Activated naive CD8-positive, alpha-beta T cell treated with anti-CD3 and anti-CD28 coated beads for 36 hours (primary cell): ENCODE measurements around the gene DOK6. TPM values are rescaled to one million over a fixed set of nuclear protein-coding genes. Genes with fewer than 3 reads are reported as not detected.

Experiments used
- DNase-seq: peaks from one replicate; pipeline ENCODE4 v3.0.0; 2021
- H3K27ac Mint-ChIP-seq: one replicate; pipeline ENCODE4 v1.8.0; 2022; ENCODE audit warnings: mild to moderate bottlenecking, moderate library complexity, mixed read lengths
- H3K27me3 Mint-ChIP-seq: one replicate; pipeline ENCODE4 v1.8.0; 2022; ENCODE audit warnings: mild to moderate bottlenecking, mixed read lengths
- H3K36me3 Mint-ChIP-seq: one replicate; pipeline ENCODE4 v1.8.0; 2021; ENCODE audit warnings: mild to moderate bottlenecking, mixed read lengths
- H3K4me1 Mint-ChIP-seq: one replicate; pipeline ENCODE4 v1.8.0; 2021; ENCODE audit warnings: mixed read lengths
- H3K4me3 Mint-ChIP-seq: one replicate; pipeline ENCODE4 v1.8.0; 2022; ENCODE audit warnings: mild to moderate bottlenecking, moderate library complexity, mixed read lengths
- H3K9me3 Mint-ChIP-seq: one replicate; pipeline ENCODE4 v1.8.0; 2022; ENCODE audit warnings: mixed read lengths
- total RNA-seq, 2 experiments: library from RNA; stranded (reverse); gene quantifications; one replicate each; pipeline ENCODE4 v1.2.3, GENCODE V29; 2021

The DOK6 gene
- total RNA-seq, 2 experiments from 2014 or later: not detected

GRCh38 chr18:69487488-69488394 lies 87.1 kb downstream of the DOK6 start:
- no peak for DNase-seq
- no peak overlapping the region for H3K4me3 Mint-ChIP-seq
- H3K4me1 Mint-ChIP-seq: no peaks in the 10 kb centered on the region
- H3K9me3 Mint-ChIP-seq: no peaks in the 10 kb centered on the region
- H3K27ac Mint-ChIP-seq: no peak overlapping the region
- no peaks in the 10 kb centered on the region for H3K36me3 Mint-ChIP-seq
- peaks cover 11% of the 10 kb centered on the region for H3K27me3 Mint-ChIP-seq

GRCh38 chr18:69490072-69490471 lies 89.4 kb downstream of the DOK6 start:
- Mint-ChIP-seq H3K4me1 (no peaks in the 10 kb centered on the region), H3K27ac (no peak overlapping the region), H3K9me3 (no peaks in the 10 kb centered on the region), H3K27me3 (peaks cover 8% of the 10 kb centered on the region), H3K36me3 (no peaks in the 10 kb centered on the region), H3K4me3 (no peak overlapping the region)
- DNase-seq: no peak

- Mint-ChIP-seq H3K9me3 (no peaks in the 10 kb centered on the region), H3K27ac (no peak overlapping the region), H3K4me3 (no peak overlapping the region), H3K4me1 (no peaks in the 10 kb centered on the region), H3K27me3 (peaks cover 5% of the 10 kb centered on the region), H3K36me3 (no peaks in the 10 kb centered on the region)
- DNase-seq: no peak
Measured at GRCh38 chr18:69490813-69491212, 90.1 kb downstream of the DOK6 start.

- Mint-ChIP-seq H3K27me3 (peaks cover 5% of the 10 kb centered on the region), H3K4me1 (no peaks in the 10 kb centered on the region), H3K27ac (no peak overlapping the region), H3K4me3 (no peak overlapping the region), H3K9me3 (no peaks in the 10 kb centered on the region), H3K36me3 (no peaks in the 10 kb centered on the region)
- no peak for DNase-seq
Measured at GRCh38 chr18:69491576-69491975, 90.9 kb downstream of the DOK6 start.

- no peak for DNase-seq
- H3K9me3 Mint-ChIP-seq: no peaks in the 10 kb centered on the region
- H3K27me3 Mint-ChIP-seq: no peaks in the 10 kb centered on the region
- H3K4me1 Mint-ChIP-seq: no peaks in the 10 kb centered on the region
- H3K27ac Mint-ChIP-seq: no peak overlapping the region
- H3K36me3 Mint-ChIP-seq: no peaks in the 10 kb centered on the region
- H3K4me3 Mint-ChIP-seq: no peak overlapping the region
Measured at GRCh38 chr18:69492861-69493260, 92.2 kb downstream of the DOK6 start.

GRCh38 chr18:69494841-69495240 lies 94.2 kb downstream of the DOK6 start:
- Mint-ChIP-seq H3K4me3 (no peak overlapping the region), H3K4me1 (no peaks in the 10 kb centered on the region), H3K36me3 (no peaks in the 10 kb centered on the region), H3K27ac (no peak overlapping the region), H3K27me3 (peaks cover 3% of the 10 kb centered on the region), H3K9me3 (no peaks in the 10 kb centered on the region)
- no peak for DNase-seq

- no peak overlapping the region for H3K4me3 Mint-ChIP-seq
- no peaks in the 10 kb centered on the region for H3K9me3 Mint-ChIP-seq
- H3K36me3 Mint-ChIP-seq: no peaks in the 10 kb centered on the region
- no peak overlapping the region for H3K27ac Mint-ChIP-seq
- H3K4me1 Mint-ChIP-seq: no peaks in the 10 kb centered on the region
- DNase-seq: no peak
- peaks cover 3% of the 10 kb centered on the region for H3K27me3 Mint-ChIP-seq
Measured at GRCh38 chr18:69495338-69495737, 94.7 kb downstream of the DOK6 start.

GRCh38 chr18:69495841-69496533 lies 95.3 kb downstream of the DOK6 start:
- Mint-ChIP-seq H3K4me3 (no peak overlapping the region), H3K4me1 (no peaks in the 10 kb centered on the region), H3K36me3 (no peaks in the 10 kb centered on the region), H3K27me3 (peaks cover 3% of the 10 kb centered on the region), H3K9me3 (no peaks in the 10 kb centered on the region), H3K27ac (no peak overlapping the region)
- no peak for DNase-seq

GRCh38 chr18:69518989-69519388 lies 118.3 kb downstream of the DOK6 start:
- DNase-seq: no peak
- Mint-ChIP-seq H3K36me3 (no peaks in the 10 kb centered on the region), H3K9me3 (no peaks in the 10 kb centered on the region), H3K4me3 (no peak overlapping the region), H3K27ac (no peak overlapping the region), H3K27me3 (peaks cover 11% of the 10 kb centered on the region), H3K4me1 (no peaks in the 10 kb centered on the region)

- Mint-ChIP-seq H3K27ac (no peak overlapping the region), H3K4me3 (no peak overlapping the region), H3K4me1 (no peaks in the 10 kb centered on the region), H3K27me3 (peaks cover 7% of the 10 kb centered on the region), H3K36me3 (no peaks in the 10 kb centered on the region), H3K9me3 (no peaks in the 10 kb centered on the region)
- DNase-seq: no peak
Measured at GRCh38 chr18:69523582-69523981, 122.9 kb downstream of the DOK6 start.

GRCh38 chr18:69528435-69528834 lies 127.7 kb downstream of the DOK6 start:
- Mint-ChIP-seq H3K27ac (no peak overlapping the region), H3K27me3 (no peaks in the 10 kb centered on the region), H3K4me1 (no peaks in the 10 kb centered on the region), H3K36me3 (no peaks in the 10 kb centered on the region), H3K4me3 (no peak overlapping the region), H3K9me3 (no peaks in the 10 kb centered on the region)
- DNase-seq: no peak

- Mint-ChIP-seq H3K27ac (no peak overlapping the region), H3K27me3 (no peaks in the 10 kb centered on the region), H3K4me3 (no peak overlapping the region), H3K36me3 (no peaks in the 10 kb centered on the region), H3K4me1 (no peaks in the 10 kb centered on the region), H3K9me3 (no peaks in the 10 kb centered on the region)
- DNase-seq: no peak
Measured at GRCh38 chr18:69529151-69529550, 128.5 kb downstream of the DOK6 start.

GRCh38 chr18:69531973-69532372 lies 131.3 kb downstream of the DOK6 start:
- Mint-ChIP-seq H3K4me1 (no peaks in the 10 kb centered on the region), H3K36me3 (no peaks in the 10 kb centered on the region), H3K4me3 (no peak overlapping the region), H3K27ac (no peak overlapping the region), H3K27me3 (no peaks in the 10 kb centered on the region), H3K9me3 (no peaks in the 10 kb centered on the region)
- no peak for DNase-seq

GRCh38 chr18:69537183-69537582 lies 136.5 kb downstream of the DOK6 start:
- Mint-ChIP-seq H3K27ac (no peak overlapping the region), H3K4me1 (no peaks in the 10 kb centered on the region), H3K4me3 (no peak overlapping the region), H3K9me3 (no peaks in the 10 kb centered on the region), H3K27me3 (peaks cover 10% of the 10 kb centered on the region), H3K36me3 (no peaks in the 10 kb centered on the region)
- no peak for DNase-seq

GRCh38 chr18:69538849-69539248 lies 138.2 kb downstream of the DOK6 start:
- Mint-ChIP-seq H3K36me3 (no peaks in the 10 kb centered on the region), H3K4me1 (no peaks in the 10 kb centered on the region), H3K27ac (no peak overlapping the region), H3K27me3 (peaks cover 13% of the 10 kb centered on the region), H3K9me3 (no peaks in the 10 kb centered on the region), H3K4me3 (no peak overlapping the region)
- DNase-seq: no peak

GRCh38 chr18:69539404-69539803 lies 138.7 kb downstream of the DOK6 start:
- Mint-ChIP-seq H3K4me1 (no peaks in the 10 kb centered on the region), H3K27me3 (peaks cover 13% of the 10 kb centered on the region), H3K4me3 (no peak overlapping the region), H3K9me3 (no peaks in the 10 kb centered on the region), H3K36me3 (no peaks in the 10 kb centered on the region), H3K27ac (no peak overlapping the region)
- DNase-seq: no peak
